Lower leg skin (tissue), 4 donors: ENCODE measurements around the gene SCYGR1. TPM values are rescaled to one million over a fixed set of nuclear protein-coding genes. Genes with fewer than 3 reads are reported as not detected.

Experiments used
- DNase-seq, 2 donors: peaks; one replicate each; pipeline ENCODE4 v3.0.0-alpha.2; 2019; ENCODE audit warnings: low spot score in 2 of 2
- H3K4me3 ChIP-seq: fragments of 200-600 bp; sonication (generic); 2 replicates; pipeline ENCODE4 v1.5.1; 2017; ENCODE audit warnings: mild to moderate bottlenecking, low read depth; ENCODE audit not compliant: poor library complexity, severe bottlenecking
- CTCF ChIP-seq, 3 donors: fragments of 450-650 bp; IDR thresholded peaks; one replicate each; pipeline ENCODE4 v1.5.1; 2016; ENCODE audit warnings: antibody characterized with exemption in 3 of 3, mild to moderate bottlenecking in 3 of 3, moderate library complexity in 2 of 3
- POLR2A ChIP-seq, 2 donors: fragments of 450-650 bp; IDR thresholded peaks; one replicate each; pipeline ENCODE4 v1.6.1; 2016 to 2017; ENCODE audit warnings: antibody characterized with exemption in 2 of 2, mild to moderate bottlenecking in 1 of 2, moderate library complexity in 1 of 2
- WGBS, 2 donors: methylation state at CpG; one replicate each; pipeline ENCODE4 v1.1.5; 2018; 5-methylcytosine and 5-hydroxymethylcytosine counted together
- intact Hi-C: fragments of 100-400 bp; cut with DNase I; formaldehyde crosslinking; loops from one replicate; pipeline ENCODE4 v1.15.0; 2023; ENCODE audit warnings: low total_unique reads
- total RNA-seq, 4 donors: library from RNA; depleted of rRNA; stranded (reverse); fragments of >200 nt; gene quantifications; one replicate each; pipeline ENCODE4 v1.1.0, GENCODE V29; 2016

The SCYGR1 gene
- total RNA-seq, 4 donors from 2014 or later = not detected

- TF ChIP-seq POLR2A (IDR thresholded peaks at IDR 0.05) (no peak), CTCF (IDR thresholded peaks at IDR 0.05) (no peak)
- DNase-seq = no peak
- WGBS, 2 donors = 52 to 67% methylated on average over 8 of the region's 8 CpGs
- intact Hi-C loops = no loop called here
- no peak overlapping the region for H3K4me3 ChIP-seq
These were observed 10.0 kb downstream of the SCYGR1 start for GRCh38 chr2:227377467-227378351.

- no peak for TF ChIP-seq CTCF (IDR thresholded peaks at IDR 0.05)
- no peak overlapping the region for H3K4me3 ChIP-seq
- no peak for DNase-seq
- intact Hi-C loops = no loop called here
- WGBS, 2 donors = 69 to 75% methylated on average over 9 of the region's 9 CpGs
These were observed 10.9 kb downstream of the SCYGR1 start for GRCh38 chr2:227376656-227377396.

GRCh38 chr2:227374158-227374557 is 13.6 kb downstream of the SCYGR1 start:
- DNase-seq = no peak
- intact Hi-C loops = no loop called here
- WGBS, 2 donors = 65 to 68% methylated on average over 6 of the region's 6 CpGs
- no peak for TF ChIP-seq CTCF (IDR thresholded peaks at IDR 0.05)
- no peak for TF ChIP-seq POLR2A (IDR thresholded peaks at IDR 0.05)
- H3K4me3 ChIP-seq = no peak overlapping the region

GRCh38 chr2:227373389-227373788 is 14.4 kb downstream of the SCYGR1 start:
- 86% methylated on average over 10 of the region's 10 CpGs for WGBS, 2 donors
- intact Hi-C loops = no loop called here
- no peak overlapping the region for H3K4me3 ChIP-seq
- TF ChIP-seq CTCF (IDR thresholded peaks at IDR 0.05) (no peak), POLR2A (IDR thresholded peaks at IDR 0.05) (no peak)
- no peak for DNase-seq

- DNase-seq = peak in 1 of 2 donors; percentile 30
- intact Hi-C loops = no loop called here
- TF ChIP-seq POLR2A (IDR thresholded peaks at IDR 0.05) = no peak
- no peak for TF ChIP-seq CTCF (IDR thresholded peaks at IDR 0.05)
- H3K4me3 ChIP-seq = no peak overlapping the region
- WGBS, 2 donors = 66 to 71% methylated on average over 9 of the region's 9 CpGs
These were observed 16.9 kb downstream of the SCYGR1 start for GRCh38 chr2:227370791-227371312.
